Measurements from ENCODE around the gene VTI1A. TPM values are rescaled to one million over a fixed set of nuclear protein-coding genes. Genes with fewer than 3 reads are reported as not detected.

The VTI1A gene
- total and polyA plus RNA-seq, 9 of the 15 experiments (the other 6 are each of a cell fraction or from before 2014, with no cell fraction given): 9.3 to 21.4 (median 16.0) TPM

DNA sequence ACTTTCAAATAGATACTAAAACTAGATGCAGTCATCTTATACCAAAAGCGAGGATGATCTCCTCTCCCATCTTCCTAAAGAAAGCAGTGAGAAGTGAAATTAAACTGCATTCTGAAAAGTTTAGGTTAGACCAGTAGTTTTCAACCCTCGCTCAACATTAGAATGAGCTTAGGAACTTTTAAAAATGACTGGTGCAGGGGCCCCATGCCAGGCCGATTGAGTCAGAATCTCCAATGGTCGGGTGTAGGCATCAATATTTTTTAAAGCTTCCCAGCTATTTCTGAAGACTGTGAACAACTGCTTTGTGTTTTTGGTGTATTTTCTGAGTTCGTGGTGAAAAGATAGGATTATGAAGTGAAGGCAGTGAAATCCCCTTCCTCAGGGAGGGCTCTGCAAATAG lies 146.0 kb downstream of the VTI1A start:
- Histone ChIP-seq H3K79me2 (ENCODE audit: control insufficient read depth, insufficient read depth, low read length) (no peaks in the 10 kb centered on the region), H3K9ac (ENCODE audit: insufficient read depth in 1 of 2, low read depth in 2 of 2, low read length in 2 of 2) (no peak overlapping the region), H3K27me3 (ENCODE audit: control insufficient read depth in 2 of 2, insufficient read depth in 2 of 2, low read length in 2 of 2) (no peaks in the 10 kb centered on the region), H3K4me3 (no peak overlapping the region), H3K4me2 (ENCODE audit: insufficient read depth, low read length) (no peak overlapping the region), H4K20me1 (replicated peaks; ENCODE audit: control insufficient read depth, insufficient read depth, low read length) (no peaks in the 10 kb centered on the region), H3K9me1 (ENCODE audit: control insufficient read depth, insufficient read depth, low read length) (no peaks in the 10 kb centered on the region), H2AFZ (ENCODE audit: low read depth, low read length) (no peak overlapping the region), H3K27ac (ENCODE audit: extremely low read depth, low read depth, low read length) (no peak overlapping the region), H3K9me3 (replicated peaks; ENCODE audit: control insufficient read depth, insufficient read depth, low read depth, low read length) (no peaks in the 10 kb centered on the region), H3K4me1 (replicated peaks in 1 of 2; ENCODE audit: control insufficient read depth in 2 of 2, insufficient read depth in 2 of 2, low read length in 2 of 2) (no peaks in the 10 kb centered on the region), H3K36me3 (ENCODE audit: control insufficient read depth, insufficient read depth, low read length) (no peaks in the 10 kb centered on the region)
- 63% methylated on average over 5 of the region's 5 CpGs for WGBS (ENCODE audit: insufficient coverage, low coverage, missing lambda C conversion rate)
- CTCF ChIA-PET (ENCODE audit: low intra/inter-chr PET ratio): no interaction called here
- FAIRE-seq (no peak), ATAC-seq (no peak), DNase-seq (ENCODE audit: extremely low read depth in 1 of 4, low spot score in 3 of 4) (no peak)
- no TSS peak for BruUV-seq (replicated peaks)
- no peak for TF ChIP-seq RCOR1 (IDR thresholded peaks at IDR 0.05; ENCODE audit: borderline replicate concordance in 1 of 2, low read depth in 2 of 2, low read length in 2 of 2)
- TF ChIP-seq ERF (CRISPR knock-in tag; IDR thresholded peaks at IDR 0.05): no peak
- TF ChIP-seq GATAD2A (IDR thresholded peaks at IDR 0.05): no peak
- no peak for TF ChIP-seq ZNF77 (CRISPR knock-in tag; IDR thresholded peaks at IDR 0.05)
- TF ChIP-seq, protein P1, sequence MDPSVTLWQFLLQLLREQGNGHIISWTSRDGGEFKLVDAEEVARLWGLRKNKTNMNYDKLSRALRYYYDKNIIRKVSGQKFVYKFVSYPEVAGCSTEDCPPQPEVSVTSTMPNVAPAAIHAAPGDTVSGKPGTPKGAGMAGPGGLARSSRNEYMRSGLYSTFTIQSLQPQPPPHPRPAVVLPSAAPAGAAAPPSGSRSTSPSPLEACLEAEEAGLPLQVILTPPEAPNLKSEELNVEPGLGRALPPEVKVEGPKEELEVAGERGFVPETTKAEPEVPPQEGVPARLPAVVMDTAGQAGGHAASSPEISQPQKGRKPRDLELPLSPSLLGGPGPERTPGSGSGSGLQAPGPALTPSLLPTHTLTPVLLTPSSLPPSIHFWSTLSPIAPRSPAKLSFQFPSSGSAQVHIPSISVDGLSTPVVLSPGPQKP (CRISPR knock-in tag; IDR thresholded peaks at IDR 0.05): no peak
- TF ChIP-seq IRF2 (CRISPR knock-in tag; IDR thresholded peaks at IDR 0.05): no peak
- TF ChIP-seq KDM5B (IDR thresholded peaks at IDR 0.05; ENCODE audit: insufficient replicate concordance, low read depth, low read length): no peak
- TF ChIP-seq, protein P2, sequence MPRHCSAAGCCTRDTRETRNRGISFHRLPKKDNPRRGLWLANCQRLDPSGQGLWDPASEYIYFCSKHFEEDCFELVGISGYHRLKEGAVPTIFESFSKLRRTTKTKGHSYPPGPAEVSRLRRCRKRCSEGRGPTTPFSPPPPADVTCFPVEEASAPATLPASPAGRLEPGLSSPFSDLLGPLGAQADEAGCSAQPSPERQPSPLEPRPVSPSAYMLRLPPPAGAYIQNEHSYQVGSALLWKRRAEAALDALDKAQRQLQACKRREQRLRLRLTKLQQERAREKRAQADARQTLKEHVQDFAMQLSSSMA (CRISPR knock-in tag; IDR thresholded peaks at IDR 0.05): no peak
- TF ChIP-seq GTF2A2 (tag; IDR thresholded peaks at IDR 0.05): no peak
- TF ChIP-seq ZSCAN29 (IDR thresholded peaks at IDR 0.05): no peak
- TF ChIP-seq LARP7 (IDR thresholded peaks at IDR 0.05): no peak
- TF ChIP-seq, protein P3, sequence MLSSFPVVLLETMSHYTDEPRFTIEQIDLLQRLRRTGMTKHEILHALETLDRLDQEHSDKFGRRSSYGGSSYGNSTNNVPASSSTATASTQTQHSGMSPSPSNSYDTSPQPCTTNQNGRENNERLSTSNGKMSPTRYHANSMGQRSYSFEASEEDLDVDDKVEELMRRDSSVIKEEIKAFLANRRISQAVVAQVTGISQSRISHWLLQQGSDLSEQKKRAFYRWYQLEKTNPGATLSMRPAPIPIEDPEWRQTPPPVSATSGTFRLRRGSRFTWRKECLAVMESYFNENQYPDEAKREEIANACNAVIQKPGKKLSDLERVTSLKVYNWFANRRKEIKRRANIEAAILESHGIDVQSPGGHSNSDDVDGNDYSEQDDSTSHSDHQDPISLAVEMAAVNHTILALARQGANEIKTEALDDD (IDR thresholded peaks at IDR 0.05): no peak
- no peak for TF ChIP-seq KLF16 (IDR thresholded peaks at IDR 0.05)
- TF ChIP-seq, protein P4, sequence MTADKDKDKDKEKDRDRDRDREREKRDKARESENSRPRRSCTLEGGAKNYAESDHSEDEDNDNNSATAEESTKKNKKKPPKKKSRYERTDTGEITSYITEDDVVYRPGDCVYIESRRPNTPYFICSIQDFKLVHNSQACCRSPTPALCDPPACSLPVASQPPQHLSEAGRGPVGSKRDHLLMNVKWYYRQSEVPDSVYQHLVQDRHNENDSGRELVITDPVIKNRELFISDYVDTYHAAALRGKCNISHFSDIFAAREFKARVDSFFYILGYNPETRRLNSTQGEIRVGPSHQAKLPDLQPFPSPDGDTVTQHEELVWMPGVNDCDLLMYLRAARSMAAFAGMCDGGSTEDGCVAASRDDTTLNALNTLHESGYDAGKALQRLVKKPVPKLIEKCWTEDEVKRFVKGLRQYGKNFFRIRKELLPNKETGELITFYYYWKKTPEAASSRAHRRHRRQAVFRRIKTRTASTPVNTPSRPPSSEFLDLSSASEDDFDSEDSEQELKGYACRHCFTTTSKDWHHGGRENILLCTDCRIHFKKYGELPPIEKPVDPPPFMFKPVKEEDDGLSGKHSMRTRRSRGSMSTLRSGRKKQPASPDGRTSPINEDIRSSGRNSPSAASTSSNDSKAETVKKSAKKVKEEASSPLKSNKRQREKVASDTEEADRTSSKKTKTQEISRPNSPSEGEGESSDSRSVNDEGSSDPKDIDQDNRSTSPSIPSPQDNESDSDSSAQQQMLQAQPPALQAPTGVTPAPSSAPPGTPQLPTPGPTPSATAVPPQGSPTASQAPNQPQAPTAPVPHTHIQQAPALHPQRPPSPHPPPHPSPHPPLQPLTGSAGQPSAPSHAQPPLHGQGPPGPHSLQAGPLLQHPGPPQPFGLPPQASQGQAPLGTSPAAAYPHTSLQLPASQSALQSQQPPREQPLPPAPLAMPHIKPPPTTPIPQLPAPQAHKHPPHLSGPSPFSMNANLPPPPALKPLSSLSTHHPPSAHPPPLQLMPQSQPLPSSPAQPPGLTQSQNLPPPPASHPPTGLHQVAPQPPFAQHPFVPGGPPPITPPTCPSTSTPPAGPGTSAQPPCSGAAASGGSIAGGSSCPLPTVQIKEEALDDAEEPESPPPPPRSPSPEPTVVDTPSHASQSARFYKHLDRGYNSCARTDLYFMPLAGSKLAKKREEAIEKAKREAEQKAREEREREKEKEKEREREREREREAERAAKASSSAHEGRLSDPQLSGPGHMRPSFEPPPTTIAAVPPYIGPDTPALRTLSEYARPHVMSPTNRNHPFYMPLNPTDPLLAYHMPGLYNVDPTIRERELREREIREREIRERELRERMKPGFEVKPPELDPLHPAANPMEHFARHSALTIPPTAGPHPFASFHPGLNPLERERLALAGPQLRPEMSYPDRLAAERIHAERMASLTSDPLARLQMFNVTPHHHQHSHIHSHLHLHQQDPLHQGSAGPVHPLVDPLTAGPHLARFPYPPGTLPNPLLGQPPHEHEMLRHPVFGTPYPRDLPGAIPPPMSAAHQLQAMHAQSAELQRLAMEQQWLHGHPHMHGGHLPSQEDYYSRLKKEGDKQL (CRISPR knock-in tag; IDR thresholded peaks at IDR 0.05; ENCODE audit: borderline replicate concordance): no peak
- intact Hi-C loops (cut with micrococcal nuclease) (no loop called here), in situ Hi-C loops (cut with MboI) (no loop called here)
- POLR2A ChIA-PET: no interaction called here

All from K562 (cell line).